Lung (tissue), 12 donors: ENCODE results near the gene DARS1. TPM values are rescaled to one million over a fixed set of nuclear protein-coding genes. Genes with fewer than 3 reads are reported as not detected.

Source experiments
- ATAC-seq: fragments of 200-7000 bp; cut with Tn5 transposase; one replicate; pipeline ENCODE4 v1.9.1; 2020; ENCODE audit warnings: moderate number of reproducible peaks; ENCODE audit not compliant: insufficient read depth, low FRiP score
- DNase-seq, 3 donors: peaks; one replicate each; pipeline ENCODE4 v3.0.0-alpha.2; 2013 to 2017
- H3K27ac ChIP-seq, 2 donors: one replicate each; pipeline ENCODE4 v1.5.1; 2013; ENCODE audit warnings: mild to moderate bottlenecking in 2 of 2, moderate library complexity in 2 of 2, control low read depth in 1 of 2, inconsistent platforms in 1 of 2, low read depth in 1 of 2, low read length in 1 of 2
- H3K27me3 ChIP-seq, 3 donors: one replicate each; pipeline ENCODE4 v1.5.1; 2013; ENCODE audit warnings: low read length in 2 of 3; ENCODE audit not compliant: control insufficient read depth in 3 of 3, insufficient read depth in 3 of 3
- H3K36me3 ChIP-seq, 4 donors: one replicate each; pipeline ENCODE4 v1.5.1; 2013; ENCODE audit warnings: low read length in 4 of 4, mild to moderate bottlenecking in 1 of 4, moderate library complexity in 1 of 4; ENCODE audit not compliant: control insufficient read depth in 4 of 4, insufficient read depth in 4 of 4
- H3K4me1 ChIP-seq, 5 donors: one replicate each; pipeline ENCODE4 v1.5.1; 2013; ENCODE audit warnings: low read length in 5 of 5, mild to moderate bottlenecking in 2 of 5, moderate library complexity in 1 of 5; ENCODE audit not compliant: control insufficient read depth in 5 of 5, insufficient read depth in 5 of 5
- H3K4me3 ChIP-seq: one replicate; pipeline ENCODE4 v1.5.1; 2013; ENCODE audit warnings: mild to moderate bottlenecking, control low read depth, moderate library complexity
- H3K9ac ChIP-seq, 2 donors: one replicate each; pipeline ENCODE4 v1.5.1; 2013; ENCODE audit warnings: low read length in 2 of 2, control low read depth in 1 of 2; ENCODE audit not compliant: insufficient read depth in 1 of 2
- H3K9me3 ChIP-seq, 4 donors: one replicate each; pipeline ENCODE4 v1.5.1; 2013; ENCODE audit warnings: low read length in 3 of 4, mild to moderate bottlenecking in 1 of 4, moderate library complexity in 1 of 4; ENCODE audit not compliant: control insufficient read depth in 4 of 4, insufficient read depth in 3 of 4
- WGBS, 2 donors: extraction: QIAGEN DNeasy Blood & Tissue Kit; methylation state at CpG; one replicate each; pipeline ENCODE4 v1.1.7; 2013; 5-methylcytosine and 5-hydroxymethylcytosine counted together
- polyA plus RNA-seq, 2 donors: library from polyadenylated mRNA; stranded (reverse); fragments of 200-250 nt; gene quantifications; one replicate each; pipeline ENCODE4 v1.2.1, GENCODE V29; 2013
- total RNA-seq, 2 donors: library from RNA; depleted of rRNA in 1 of 2; stranded (reverse); fragments of >200 nt in 1 of 2; gene quantifications; one replicate each; pipeline ENCODE4 v1.2.1, GENCODE V29; 2014 to 2021
- TF ChIP-seq, protein P1 (sequence below): IDR thresholded peaks from 2 replicates; pipeline ENCODE4 v1.5.1; 2012; ENCODE audit warnings: mild to moderate bottlenecking; ENCODE audit errors: control extremely low read depth, extremely low read depth
- donor health status: control.
- donor health status: control.
- donor health status: Bipolar disorder and iron deficiency.
- donor health status: healthy.
- donor health status: DM: yes; HTN: yes; CAD: no.

DARS1 gene
- total and polyA plus RNA-seq, 4 donors = 47.2 to 77.9 (median 58.7) TPM

DNA sequence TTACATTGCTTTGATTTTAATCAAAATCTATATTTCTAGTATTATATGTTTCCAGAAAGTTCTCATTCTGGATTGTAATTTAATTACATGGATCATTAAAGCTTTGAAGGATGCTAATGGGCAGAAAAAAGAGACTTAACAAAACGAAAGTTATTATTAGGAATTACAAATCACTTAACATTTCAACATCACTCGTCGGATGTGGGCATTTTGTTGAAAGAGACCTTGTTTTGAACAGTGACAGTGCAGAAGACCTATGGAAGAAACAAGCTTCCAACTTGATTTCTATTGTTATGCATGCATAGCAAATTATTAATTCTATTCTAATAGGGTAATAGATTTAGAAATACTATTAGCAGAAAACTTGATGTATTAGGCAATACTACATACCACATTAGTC lies 31.4 kb upstream of the DARS1 start:
- H3K36me3 ChIP-seq = no peaks in the 10 kb centered on the region
- peaks cover 0 to 12% (median 3%) of the 10 kb centered on the region in 5 donors for H3K4me1 ChIP-seq
- no peaks in the 10 kb centered on the region for H3K9me3 ChIP-seq
- DNase-seq = no peak
- no peak overlapping the region for H3K4me3 ChIP-seq
- WGBS, 2 donors = 24 to 71% methylated on average over 3 of the region's 3 CpGs
- no peak overlapping the region for H3K27ac ChIP-seq
- TF ChIP-seq, protein P1, sequence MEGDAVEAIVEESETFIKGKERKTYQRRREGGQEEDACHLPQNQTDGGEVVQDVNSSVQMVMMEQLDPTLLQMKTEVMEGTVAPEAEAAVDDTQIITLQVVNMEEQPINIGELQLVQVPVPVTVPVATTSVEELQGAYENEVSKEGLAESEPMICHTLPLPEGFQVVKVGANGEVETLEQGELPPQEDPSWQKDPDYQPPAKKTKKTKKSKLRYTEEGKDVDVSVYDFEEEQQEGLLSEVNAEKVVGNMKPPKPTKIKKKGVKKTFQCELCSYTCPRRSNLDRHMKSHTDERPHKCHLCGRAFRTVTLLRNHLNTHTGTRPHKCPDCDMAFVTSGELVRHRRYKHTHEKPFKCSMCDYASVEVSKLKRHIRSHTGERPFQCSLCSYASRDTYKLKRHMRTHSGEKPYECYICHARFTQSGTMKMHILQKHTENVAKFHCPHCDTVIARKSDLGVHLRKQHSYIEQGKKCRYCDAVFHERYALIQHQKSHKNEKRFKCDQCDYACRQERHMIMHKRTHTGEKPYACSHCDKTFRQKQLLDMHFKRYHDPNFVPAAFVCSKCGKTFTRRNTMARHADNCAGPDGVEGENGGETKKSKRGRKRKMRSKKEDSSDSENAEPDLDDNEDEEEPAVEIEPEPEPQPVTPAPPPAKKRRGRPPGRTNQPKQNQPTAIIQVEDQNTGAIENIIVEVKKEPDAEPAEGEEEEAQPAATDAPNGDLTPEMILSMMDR = no peak
- no peak overlapping the region for H3K9ac ChIP-seq
- no peaks in the 10 kb centered on the region for H3K27me3 ChIP-seq
- no peak for ATAC-seq

DNA sequence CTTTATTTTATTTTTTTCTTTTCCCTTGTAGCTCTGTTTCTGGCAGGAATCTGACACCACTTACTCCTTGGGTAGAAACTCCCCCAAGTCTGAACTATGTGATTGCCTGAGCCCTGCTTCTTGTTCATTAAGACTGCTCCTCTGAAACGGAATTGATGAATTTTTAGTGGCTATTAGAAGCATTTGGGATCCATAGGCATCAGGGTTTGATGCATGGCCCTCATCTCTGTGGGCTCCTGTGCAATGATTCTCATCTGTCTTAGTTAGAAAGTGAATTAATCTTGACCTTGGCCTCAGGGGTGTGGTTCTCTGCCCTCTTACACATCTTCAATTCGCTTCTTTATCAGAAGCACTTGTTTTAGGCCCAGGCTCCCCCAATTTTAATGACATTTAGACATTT lies 31.0 kb upstream of the DARS1 start:
- Histone ChIP-seq H3K9ac (no peak overlapping the region), H3K27me3 (no peaks in the 10 kb centered on the region), H3K4me1 (peaks cover 0 to 12% (median 3%) of the 10 kb centered on the region in 5 donors), H3K9me3 (no peaks in the 10 kb centered on the region), H3K27ac (no peak overlapping the region), H3K36me3 (no peaks in the 10 kb centered on the region), H3K4me3 (no peak overlapping the region)
- TF ChIP-seq, protein P1 = no peak
- ATAC-seq (no peak), DNase-seq (no peak)
- WGBS, 2 donors = 68 to 77% methylated on average over 2 of the region's 2 CpGs

DNA sequence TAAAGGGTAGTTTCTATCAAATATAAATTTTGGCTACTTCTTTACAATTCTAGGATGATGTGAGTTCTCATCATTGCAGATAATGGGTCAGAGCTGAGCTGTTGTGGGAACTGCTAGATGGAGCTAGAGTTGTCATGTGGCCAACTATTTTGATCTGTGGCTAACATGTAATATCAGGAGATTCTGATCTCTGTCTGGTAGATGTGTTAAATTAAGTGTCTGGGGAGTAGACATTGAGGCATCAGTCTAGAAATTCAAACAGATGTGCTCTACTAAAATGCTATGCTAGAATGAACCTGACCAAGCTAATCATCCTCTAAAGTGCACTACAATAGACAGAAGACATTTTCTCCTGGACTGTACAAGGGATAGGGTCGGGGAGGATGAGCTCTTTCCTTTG lies 30.3 kb upstream of the DARS1 start:
- H3K4me1 ChIP-seq = peaks cover 0 to 12% (median 3%) of the 10 kb centered on the region in 5 donors
- H3K9me3 ChIP-seq = no peaks in the 10 kb centered on the region
- DNase-seq (no peak), ATAC-seq (no peak)
- 73 to 85% methylated on average over 1 of the region's 1 CpG for WGBS, 2 donors
- no peak overlapping the region for H3K27ac ChIP-seq
- H3K9ac ChIP-seq = no peak overlapping the region
- H3K27me3 ChIP-seq = no peaks in the 10 kb centered on the region
- no peak overlapping the region for H3K4me3 ChIP-seq
- no peaks in the 10 kb centered on the region for H3K36me3 ChIP-seq
- TF ChIP-seq, protein P1 = no peak

DNA sequence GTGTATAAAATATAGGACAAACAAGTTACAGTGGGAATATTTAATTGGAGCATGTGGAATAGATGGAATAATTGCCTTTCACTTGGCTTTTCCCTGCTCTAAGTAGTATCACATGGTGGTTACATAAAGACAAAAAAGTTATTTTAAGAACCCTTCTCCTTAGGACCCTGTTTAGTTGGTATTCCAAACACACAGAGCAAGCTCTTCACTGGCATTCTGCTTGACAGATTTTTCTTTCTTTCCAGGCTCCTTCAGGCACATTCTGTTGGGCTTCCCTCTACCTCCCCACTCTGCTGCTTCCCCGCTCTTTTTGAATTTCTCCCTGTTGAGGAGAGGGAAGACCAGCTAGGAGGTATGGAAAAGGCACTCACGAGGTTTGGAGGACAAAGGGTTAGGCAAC lies 29.0 kb upstream of the DARS1 start:
- H3K27ac ChIP-seq = no peak overlapping the region
- DNase-seq = no peak

More for the DNA sequence above, 29.0 kb upstream of the DARS1 start:
- H3K27me3 ChIP-seq = no peaks in the 10 kb centered on the region
- ATAC-seq = no peak
- peaks cover 0 to 12% (median 2%) of the 10 kb centered on the region in 5 donors for H3K4me1 ChIP-seq
- no peak overlapping the region for H3K9ac ChIP-seq
- TF ChIP-seq, protein P1 = no peak
- no peaks in the 10 kb centered on the region for H3K36me3 ChIP-seq
- 84 to 87% methylated on average over 2 of the region's 2 CpGs for WGBS, 2 donors
- no peak overlapping the region for H3K4me3 ChIP-seq
- no peaks in the 10 kb centered on the region for H3K9me3 ChIP-seq
